ENCODE data around the gene CORO1C. TPM values are rescaled to one million over a fixed set of nuclear protein-coding genes. Genes with fewer than 3 reads are reported as not detected.

The CORO1C gene
- total and polyA plus RNA-seq, 9 of the 15 experiments (the other 6 are each of a cell fraction or from before 2014, with no cell fraction given) = 55.2 to 280 (median 150) TPM

GRCh38 chr12:108691998-108692808 lies 39.1 kb downstream of the CORO1C start (continued):
- TF ChIP-seq ZNF384 (IDR thresholded peaks at IDR 0.05; ENCODE audit: low read depth, low read length) (0 out of 2 replicates have a peak, but pooled peaks have one; percentile 16), KLF1 (tag; IDR thresholded peaks at IDR 0.05) (no peak), ZBTB2 (IDR thresholded peaks at IDR 0.05) (no peak), POU5F1 (IDR thresholded peaks at IDR 0.05; ENCODE audit: borderline replicate concordance, low read depth, low read length, partially characterized antibody) (no peak), MGA (IDR thresholded peaks at IDR 0.05) (no peak), HMGN3 (IDR thresholded peaks at IDR 0.05; ENCODE audit: borderline replicate concordance, extremely low read depth, insufficient read length, low read depth, low read length) (peak; percentile 0), MEIS2 (IDR thresholded peaks at IDR 0.05; ENCODE audit: partially characterized antibody) (no peak)
- TF ChIP-seq, protein P1, sequence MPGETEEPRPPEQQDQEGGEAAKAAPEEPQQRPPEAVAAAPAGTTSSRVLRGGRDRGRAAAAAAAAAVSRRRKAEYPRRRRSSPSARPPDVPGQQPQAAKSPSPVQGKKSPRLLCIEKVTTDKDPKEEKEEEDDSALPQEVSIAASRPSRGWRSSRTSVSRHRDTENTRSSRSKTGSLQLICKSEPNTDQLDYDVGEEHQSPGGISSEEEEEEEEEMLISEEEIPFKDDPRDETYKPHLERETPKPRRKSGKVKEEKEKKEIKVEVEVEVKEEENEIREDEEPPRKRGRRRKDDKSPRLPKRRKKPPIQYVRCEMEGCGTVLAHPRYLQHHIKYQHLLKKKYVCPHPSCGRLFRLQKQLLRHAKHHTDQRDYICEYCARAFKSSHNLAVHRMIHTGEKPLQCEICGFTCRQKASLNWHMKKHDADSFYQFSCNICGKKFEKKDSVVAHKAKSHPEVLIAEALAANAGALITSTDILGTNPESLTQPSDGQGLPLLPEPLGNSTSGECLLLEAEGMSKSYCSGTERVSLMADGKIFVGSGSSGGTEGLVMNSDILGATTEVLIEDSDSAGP (CRISPR knock-in tag; IDR thresholded peaks at IDR 0.05) = no peak
